ENCODE results near the gene APEH. TPM values are rescaled to one million over a fixed set of nuclear protein-coding genes. Genes with fewer than 3 reads are reported as not detected.

APEH gene
- total RNA-seq, 5 donors from 2014 or later (not counting 1 experiment from before 2014, with no cell fraction given), result 82.8 to 162 (median 141) TPM

DNA sequence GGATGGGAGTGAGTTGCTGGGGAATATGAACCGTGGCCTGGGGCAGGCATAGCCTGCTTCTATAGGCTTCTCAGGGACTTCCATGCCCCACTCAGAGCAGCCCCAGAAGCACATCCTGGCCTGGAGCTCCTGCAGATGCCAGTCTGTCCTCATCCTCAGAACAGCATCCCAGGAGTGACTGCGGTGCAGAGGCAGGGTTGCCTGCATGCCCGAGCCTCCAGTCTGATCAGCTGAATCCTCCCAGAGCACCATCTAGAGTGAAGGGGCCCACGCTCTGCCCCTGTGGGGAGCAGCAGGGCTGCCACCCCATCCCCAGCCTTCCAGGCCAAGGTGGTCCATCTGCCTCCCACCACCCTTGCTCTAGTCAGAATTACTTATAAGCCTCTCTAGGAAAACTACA, 44.7 kb upstream of the APEH start:
- 90% methylated on average over 3 of the region's 4 CpGs for WGBS (ENCODE audit: insufficient coverage)
- Histone ChIP-seq H3K4me3 (ENCODE audit: control insufficient read depth in 1 of 2, extremely low read depth in 1 of 2, low read length in 1 of 2) (no peak overlapping the region), H3K36me3 (ENCODE audit: control insufficient read depth in 2 of 2, extremely low read depth in 1 of 2, insufficient read depth in 1 of 2, low read length in 1 of 2) (no peaks in the 10 kb centered on the region), H3K27me3 (replicated peaks in 1 of 2; ENCODE audit: control insufficient read depth in 2 of 2, extremely low read depth in 1 of 2, insufficient read depth in 2 of 2, low read length in 1 of 2) (peaks cover 0 to 34% of the 10 kb centered on the region in 2 experiments), H3K9me3 (no peaks in the 10 kb centered on the region), H3K4me1 (ENCODE audit: control insufficient read depth in 1 of 2, extremely low read depth in 1 of 2, insufficient read depth in 2 of 2, low read length in 2 of 2) (no peaks in the 10 kb centered on the region), H3K27ac (ENCODE audit: low read length) (no peak overlapping the region)
- H3K9me3 Mint-ChIP-seq, result no peaks in the 10 kb centered on the region
- DNase-seq (no peak), ATAC-seq (replicated peaks in 1 of 4) (no peak)
- no peak overlapping the region for H3K4me3 Mint-ChIP-seq
- ChIA-PET CTCF (no interaction called here), POLR2A (no interaction called here)
- no peaks in the 10 kb centered on the region for H3K4me1 Mint-ChIP-seq
- H3K36me3 Mint-ChIP-seq, result peaks cover 3% of the 10 kb centered on the region
- peaks cover 7 to 14% of the 10 kb centered on the region in 2 donors for H3K27me3 Mint-ChIP-seq
- no peak overlapping the region for H3K27ac Mint-ChIP-seq

DNA sequence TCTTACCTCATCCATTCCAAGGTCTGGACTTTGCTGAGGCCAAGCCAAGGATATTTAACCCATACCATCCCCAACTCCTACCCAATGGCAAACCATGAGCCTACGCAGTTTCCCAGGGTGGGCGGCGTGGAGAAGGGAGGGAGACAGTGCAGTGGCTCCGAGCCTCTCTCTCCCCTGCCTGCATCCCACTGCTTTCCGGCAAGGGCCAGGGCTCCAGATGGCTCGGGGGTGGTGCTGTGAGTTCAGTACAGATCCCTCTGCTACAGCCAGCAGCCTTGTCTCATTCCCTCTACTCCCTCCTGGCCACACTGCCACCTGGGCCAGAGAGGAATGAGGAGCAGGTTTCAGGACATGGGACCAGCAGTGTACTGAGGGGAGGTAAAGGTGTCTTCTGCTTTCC, 44.3 kb upstream of the APEH start:
- Mint-ChIP-seq H3K4me3 (no peak overlapping the region), H3K36me3 (peaks cover 3% of the 10 kb centered on the region), H3K4me1 (no peaks in the 10 kb centered on the region), H3K9me3 (no peaks in the 10 kb centered on the region), H3K27me3 (peaks cover 7 to 14% of the 10 kb centered on the region in 2 donors), H3K27ac (no peak overlapping the region)
- POLR2A ChIA-PET, result no interaction called here
- WGBS (ENCODE audit: insufficient coverage), result no CpG with 5 or more reads among the region's 6 CpGs
- Histone ChIP-seq H3K4me1 (ENCODE audit: control insufficient read depth in 1 of 2, extremely low read depth in 1 of 2, insufficient read depth in 2 of 2, low read length in 2 of 2) (no peaks in the 10 kb centered on the region), H3K27ac (ENCODE audit: low read length) (no peak overlapping the region), H3K36me3 (ENCODE audit: control insufficient read depth in 2 of 2, extremely low read depth in 1 of 2, insufficient read depth in 1 of 2, low read length in 1 of 2) (no peaks in the 10 kb centered on the region), H3K4me3 (ENCODE audit: control insufficient read depth in 1 of 2, extremely low read depth in 1 of 2, low read length in 1 of 2) (no peak overlapping the region), H3K27me3 (replicated peaks in 1 of 2; ENCODE audit: control insufficient read depth in 2 of 2, extremely low read depth in 1 of 2, insufficient read depth in 2 of 2, low read length in 1 of 2) (peaks cover 0 to 34% of the 10 kb centered on the region in 2 experiments), H3K9me3 (no peaks in the 10 kb centered on the region)
- CTCF ChIA-PET, result no interaction called here
- ATAC-seq (replicated peaks in 1 of 4), result no peak
- no peak for DNase-seq

DNA sequence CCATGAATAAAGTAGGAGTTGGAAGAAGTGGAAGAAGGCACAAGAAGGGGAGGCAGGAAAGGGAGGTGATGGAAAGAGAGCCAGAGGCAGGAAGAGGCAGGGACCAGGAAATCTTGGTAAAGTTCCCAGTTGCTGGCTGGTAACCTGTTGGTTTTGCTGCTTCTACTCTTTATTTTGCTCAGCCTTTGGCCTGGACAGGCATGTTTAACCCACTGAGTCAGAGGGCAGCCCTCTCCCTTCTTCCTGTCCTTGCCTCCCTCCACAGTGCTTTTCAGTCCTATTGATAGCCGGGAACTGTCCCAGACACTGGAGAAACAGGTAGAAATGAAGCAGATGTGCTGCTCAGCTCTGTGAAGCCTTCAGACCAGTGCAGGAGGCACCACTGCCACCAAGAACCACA, 43.4 kb upstream of the APEH start:
- no peak for ATAC-seq (replicated peaks in 1 of 4)
- Mint-ChIP-seq H3K4me3 (no peak overlapping the region), H3K36me3 (peaks cover 3% of the 10 kb centered on the region)

DNA sequence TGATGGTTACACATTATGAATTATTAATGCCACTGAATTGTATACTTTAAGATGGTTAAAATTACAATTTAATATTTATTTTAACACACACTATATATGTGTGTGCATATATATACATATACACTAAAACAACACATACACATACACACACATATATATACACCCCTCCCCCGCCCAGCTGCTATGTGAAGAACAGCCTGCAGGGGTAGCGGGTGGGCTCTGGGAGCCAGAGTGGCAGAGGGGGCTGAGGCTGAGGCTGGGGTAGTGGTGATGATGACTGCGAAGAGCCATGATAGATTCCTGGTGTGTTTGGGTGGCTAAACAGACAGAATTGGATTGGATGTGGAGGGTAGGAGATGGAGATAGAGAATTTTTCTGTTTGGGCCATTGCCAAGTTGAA, 39.4 kb upstream of the APEH start:
- no peak for ATAC-seq (replicated peaks in 1 of 4)
- H3K36me3 Mint-ChIP-seq, result peaks cover 3% of the 10 kb centered on the region
- DNase-seq, result no peak
- no peaks in the 10 kb centered on the region for H3K4me1 Mint-ChIP-seq
- no peak overlapping the region for H3K4me3 ChIP-seq (ENCODE audit: control insufficient read depth in 1 of 2, extremely low read depth in 1 of 2, low read length in 1 of 2)
- H3K4me3 Mint-ChIP-seq, result no peak overlapping the region
- H3K4me1 ChIP-seq (ENCODE audit: control insufficient read depth in 1 of 2, extremely low read depth in 1 of 2, insufficient read depth in 2 of 2, low read length in 2 of 2), result no peaks in the 10 kb centered on the region
- H3K36me3 ChIP-seq (ENCODE audit: control insufficient read depth in 2 of 2, extremely low read depth in 1 of 2, insufficient read depth in 1 of 2, low read length in 1 of 2), result no peaks in the 10 kb centered on the region
- H3K27me3 Mint-ChIP-seq, result peaks cover 7 to 14% of the 10 kb centered on the region in 2 donors
- POLR2A ChIA-PET, result no interaction called here
- WGBS (ENCODE audit: insufficient coverage), result 100% methylated on average over 1 of the region's 3 CpGs
- H3K27ac ChIP-seq (ENCODE audit: low read length), result no peak overlapping the region
- H3K27me3 ChIP-seq (replicated peaks in 1 of 2; ENCODE audit: control insufficient read depth in 2 of 2, extremely low read depth in 1 of 2, insufficient read depth in 2 of 2, low read length in 1 of 2), result peaks cover 0 to 28% of the 10 kb centered on the region in 2 experiments
- no peak overlapping the region for H3K27ac Mint-ChIP-seq
- no peaks in the 10 kb centered on the region for H3K9me3 ChIP-seq
- CTCF ChIA-PET, result no interaction called here
- H3K9me3 Mint-ChIP-seq, result no peaks in the 10 kb centered on the region

More for the DNA sequence above, 43.4 kb upstream of the APEH start:
- Histone ChIP-seq H3K9me3 (no peaks in the 10 kb centered on the region), H3K4me1 (ENCODE audit: control insufficient read depth in 1 of 2, extremely low read depth in 1 of 2, insufficient read depth in 2 of 2, low read length in 2 of 2) (no peaks in the 10 kb centered on the region), H3K4me3 (ENCODE audit: control insufficient read depth in 1 of 2, extremely low read depth in 1 of 2, low read length in 1 of 2) (no peak overlapping the region), H3K36me3 (ENCODE audit: control insufficient read depth in 2 of 2, extremely low read depth in 1 of 2, insufficient read depth in 1 of 2, low read length in 1 of 2) (no peaks in the 10 kb centered on the region), H3K27ac (ENCODE audit: low read length) (no peak overlapping the region), H3K27me3 (replicated peaks in 1 of 2; ENCODE audit: control insufficient read depth in 2 of 2, extremely low read depth in 1 of 2, insufficient read depth in 2 of 2, low read length in 1 of 2) (peaks cover 0 to 34% of the 10 kb centered on the region in 2 experiments)
- no peak for DNase-seq
- no peaks in the 10 kb centered on the region for H3K4me1 Mint-ChIP-seq
- no peaks in the 10 kb centered on the region for H3K9me3 Mint-ChIP-seq
- WGBS (ENCODE audit: insufficient coverage), result 88% methylated on average over 1 of the region's 1 CpG
- peaks cover 7 to 14% of the 10 kb centered on the region in 2 donors for H3K27me3 Mint-ChIP-seq
- ChIA-PET POLR2A (no interaction called here), CTCF (no interaction called here)
- H3K27ac Mint-ChIP-seq, result no peak overlapping the region

DNA sequence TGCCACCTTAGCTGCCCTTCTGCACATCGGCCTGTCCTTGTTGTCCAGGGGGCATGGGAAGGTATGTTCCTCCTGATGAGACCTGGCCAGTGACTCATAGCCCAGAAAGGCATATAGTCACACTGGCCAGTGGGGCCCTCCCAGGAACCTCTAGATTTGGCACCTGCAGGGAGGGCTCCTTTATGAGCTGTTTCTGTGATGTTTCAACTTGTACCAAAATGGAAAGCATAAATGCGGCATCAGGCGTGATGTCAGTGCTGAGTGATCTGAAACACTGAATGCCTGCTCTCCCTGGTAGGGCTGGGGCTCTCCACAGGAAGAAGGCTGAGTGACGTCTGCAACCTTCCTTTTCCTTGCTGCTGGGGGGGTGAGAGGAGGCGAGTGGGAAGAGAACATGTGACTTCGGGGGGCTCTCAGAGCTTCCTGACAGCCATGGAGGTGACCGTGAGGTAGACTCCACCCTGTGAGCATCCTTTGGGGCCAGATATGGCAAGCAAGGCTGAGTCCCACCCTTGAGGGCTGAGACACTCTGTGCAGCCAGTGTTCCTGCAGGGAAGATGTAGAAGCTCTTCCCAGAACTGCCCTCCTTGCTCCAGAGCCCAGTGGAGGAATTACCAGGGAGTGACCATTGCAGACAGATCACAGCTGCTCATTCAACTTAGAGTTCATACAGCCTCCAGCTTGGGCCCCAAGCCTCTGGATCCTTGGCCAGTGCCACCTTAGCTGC, 37.1 kb upstream of the APEH start:
- WGBS (ENCODE audit: insufficient coverage), result 60% methylated on average over 6 of the region's 7 CpGs
- H3K36me3 Mint-ChIP-seq, result no peaks in the 10 kb centered on the region
- Histone ChIP-seq H3K27ac (ENCODE audit: low read length) (no peak overlapping the region), H3K36me3 (ENCODE audit: control insufficient read depth in 2 of 2, extremely low read depth in 1 of 2, insufficient read depth in 1 of 2, low read length in 1 of 2) (no peaks in the 10 kb centered on the region), H3K4me3 (ENCODE audit: control insufficient read depth in 1 of 2, extremely low read depth in 1 of 2, low read length in 1 of 2) (no peak overlapping the region), H3K4me1 (ENCODE audit: control insufficient read depth in 1 of 2, extremely low read depth in 1 of 2, insufficient read depth in 2 of 2, low read length in 2 of 2) (no peaks in the 10 kb centered on the region), H3K9me3 (no peaks in the 10 kb centered on the region), H3K27me3 (replicated peaks in 1 of 2; ENCODE audit: control insufficient read depth in 2 of 2, extremely low read depth in 1 of 2, insufficient read depth in 2 of 2, low read length in 1 of 2) (peaks cover 0 to 14% of the 10 kb centered on the region in 2 experiments)
- POLR2A ChIA-PET, result no interaction called here
- H3K27me3 Mint-ChIP-seq, result peaks cover 0 to under 1% of the 10 kb centered on the region in 2 donors
- DNase-seq (no peak), ATAC-seq (replicated peaks in 1 of 4) (no peak)
- H3K4me3 Mint-ChIP-seq, result no peak overlapping the region
- no peaks in the 10 kb centered on the region for H3K4me1 Mint-ChIP-seq
- no peaks in the 10 kb centered on the region for H3K9me3 Mint-ChIP-seq
- CTCF ChIA-PET, result no interaction called here
- H3K27ac Mint-ChIP-seq, result no peak overlapping the region

DNA sequence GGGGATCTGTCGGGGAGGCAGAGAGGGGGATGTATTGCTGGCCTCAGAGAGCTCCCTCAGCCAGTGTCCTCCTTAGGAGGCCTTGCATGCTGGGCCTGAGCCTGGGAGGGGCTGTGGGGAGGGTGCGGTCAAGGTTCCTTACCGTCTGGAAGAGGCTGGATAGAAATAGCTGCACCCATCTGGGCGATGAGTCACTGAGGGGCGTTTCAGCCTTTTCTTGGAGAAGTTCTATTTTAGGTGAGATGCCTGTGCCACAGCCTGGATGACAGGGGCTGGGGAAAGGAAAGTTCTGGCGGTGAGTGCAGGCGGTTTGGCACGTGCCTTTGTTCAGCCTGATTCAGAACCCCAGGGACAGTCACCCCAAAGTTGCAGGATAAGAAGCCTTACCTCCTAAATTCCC, 35.7 kb upstream of the APEH start:
- H3K9me3 Mint-ChIP-seq, result no peaks in the 10 kb centered on the region
- Histone ChIP-seq H3K9me3 (no peaks in the 10 kb centered on the region), H3K4me3 (ENCODE audit: control insufficient read depth in 1 of 2, extremely low read depth in 1 of 2, low read length in 1 of 2) (no peak overlapping the region), H3K27me3 (replicated peaks in 1 of 2; ENCODE audit: control insufficient read depth in 2 of 2, extremely low read depth in 1 of 2, insufficient read depth in 2 of 2, low read length in 1 of 2) (peaks cover 0 to 10% of the 10 kb centered on the region in 2 experiments), H3K36me3 (ENCODE audit: control insufficient read depth in 2 of 2, extremely low read depth in 1 of 2, insufficient read depth in 1 of 2, low read length in 1 of 2) (no peaks in the 10 kb centered on the region), H3K4me1 (ENCODE audit: control insufficient read depth in 1 of 2, extremely low read depth in 1 of 2, insufficient read depth in 2 of 2, low read length in 2 of 2) (no peaks in the 10 kb centered on the region), H3K27ac (ENCODE audit: low read length) (no peak overlapping the region)
- CTCF ChIA-PET, result no interaction called here
- no peaks in the 10 kb centered on the region for H3K27me3 Mint-ChIP-seq
- no peak overlapping the region for H3K4me3 Mint-ChIP-seq
- H3K36me3 Mint-ChIP-seq, result no peaks in the 10 kb centered on the region
- DNase-seq (no peak), ATAC-seq (replicated peaks in 1 of 4) (no peak)
- no peak overlapping the region for H3K27ac Mint-ChIP-seq
- POLR2A ChIA-PET, result no interaction called here
- no peaks in the 10 kb centered on the region for H3K4me1 Mint-ChIP-seq
- 47% methylated on average over 5 of the region's 8 CpGs for WGBS (ENCODE audit: insufficient coverage)

DNA sequence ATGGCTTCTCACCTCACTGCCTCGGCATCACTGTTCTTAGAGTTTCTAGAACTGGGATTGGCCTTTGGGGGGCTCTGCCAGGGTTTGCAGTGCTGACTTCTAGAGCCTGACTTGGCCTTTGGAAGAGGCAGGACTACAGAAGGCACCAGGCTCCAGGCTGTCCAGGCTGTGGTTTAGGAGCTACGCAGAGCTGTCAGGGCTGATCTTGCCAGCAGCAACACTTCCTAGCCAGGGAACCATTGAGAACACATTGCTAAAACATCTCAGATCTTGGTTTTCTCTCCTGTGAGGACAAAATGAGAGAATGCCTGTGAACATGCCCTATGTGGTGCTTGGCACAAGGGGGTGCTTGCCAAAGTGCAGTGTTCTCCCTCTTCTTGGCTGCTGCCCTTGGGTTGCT, 34.6 kb upstream of the APEH start:
- ATAC-seq (replicated peaks in 1 of 4), result no peak
- no peaks in the 10 kb centered on the region for H3K4me1 ChIP-seq (ENCODE audit: control insufficient read depth in 1 of 2, extremely low read depth in 1 of 2, insufficient read depth in 2 of 2, low read length in 2 of 2)
- ChIA-PET CTCF (no interaction called here), POLR2A (no interaction called here)
- no peak overlapping the region for H3K4me3 Mint-ChIP-seq
- H3K27me3 Mint-ChIP-seq, result no peaks in the 10 kb centered on the region
- H3K4me1 Mint-ChIP-seq, result no peaks in the 10 kb centered on the region
- H3K9me3 Mint-ChIP-seq, result no peaks in the 10 kb centered on the region
- H3K27ac Mint-ChIP-seq, result no peak overlapping the region
- no peaks in the 10 kb centered on the region for H3K9me3 ChIP-seq
- no peaks in the 10 kb centered on the region for H3K36me3 ChIP-seq (ENCODE audit: control insufficient read depth in 2 of 2, extremely low read depth in 1 of 2, insufficient read depth in 1 of 2, low read length in 1 of 2)
- H3K27ac ChIP-seq (ENCODE audit: low read length), result no peak overlapping the region
- H3K4me3 ChIP-seq (ENCODE audit: control insufficient read depth in 1 of 2, extremely low read depth in 1 of 2, low read length in 1 of 2), result no peak overlapping the region
- no peak for DNase-seq
- H3K36me3 Mint-ChIP-seq, result no peaks in the 10 kb centered on the region
- peaks cover 0 to 10% of the 10 kb centered on the region in 2 experiments for H3K27me3 ChIP-seq (replicated peaks in 1 of 2; ENCODE audit: control insufficient read depth in 2 of 2, extremely low read depth in 1 of 2, insufficient read depth in 2 of 2, low read length in 1 of 2)
- WGBS (ENCODE audit: insufficient coverage), result 92% methylated on average over 2 of the region's 2 CpGs

All from T-cell (primary cell).